ENCODE results near the gene SLCO1C1.

Gene SLCO1C1

DNA sequence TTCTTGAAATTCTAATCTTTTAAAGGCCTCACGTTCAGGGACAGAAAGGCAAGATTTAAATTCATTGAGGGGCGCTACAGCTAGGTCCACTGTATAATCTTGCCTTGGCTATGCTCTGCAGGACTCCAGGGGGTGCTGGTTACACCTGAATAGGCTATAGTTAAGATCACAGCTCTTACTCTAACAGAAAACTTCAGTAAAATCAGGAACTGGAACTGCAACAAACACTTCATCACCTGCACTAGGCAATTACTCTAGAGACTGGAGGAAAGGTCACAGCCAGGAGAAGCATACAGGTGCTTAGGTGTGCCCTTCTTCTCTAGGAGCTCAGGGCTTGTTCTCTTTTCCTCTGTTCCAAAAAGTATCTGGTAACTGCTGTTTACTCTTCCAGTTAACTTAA lies 20.9 kb downstream of the SLCO1C1 start:
- no peaks in the 10 kb centered on the region for H3K36me3 ChIP-seq (ENCODE audit: control insufficient read depth in 2 of 2, insufficient read depth in 1 of 2, low read length in 2 of 2)
- H3K4me3 ChIP-seq (ENCODE audit: low read depth, low read length) = no peak overlapping the region
- ChIA-PET CTCF (interaction anchor here (0.7 to 0.8 kb wide), 2 partner anchors 453 to 1592 kb away, joined by 3 to 4 read pairs; no protein-coding TSS in a partner anchor), POLR2A (no interaction called here)
- no peak for TF ChIP-seq REPIN1 (tag by site-specific recombination; IDR thresholded peaks at IDR 0.05; ENCODE audit: low read depth)
- TF ChIP-seq ZNF140 (tag by site-specific recombination; IDR thresholded peaks at IDR 0.05) = no peak
- TF ChIP-seq GLIS1 (tag by site-specific recombination; IDR thresholded peaks at IDR 0.05) = no peak
- no peak for TF ChIP-seq ZNF529 (tag by site-specific recombination; IDR thresholded peaks at IDR 0.05; ENCODE audit: insufficient replicate concordance)
- TF ChIP-seq GLI4 (tag by site-specific recombination; IDR thresholded peaks at IDR 0.05) = no peak
- no peak for TF ChIP-seq RBAK (tag by site-specific recombination; IDR thresholded peaks at IDR 0.05)
- H3K27ac ChIP-seq (ENCODE audit: extremely low read depth, low read depth, low read length) = no peak overlapping the region
- H3K9me3 ChIP-seq (ENCODE audit: control insufficient read depth, insufficient read depth, low read depth, low read length) = no peaks in the 10 kb centered on the region
- H3K4me1 ChIP-seq (ENCODE audit: control insufficient read depth, insufficient read depth, low read length) = no peaks in the 10 kb centered on the region

DNA sequence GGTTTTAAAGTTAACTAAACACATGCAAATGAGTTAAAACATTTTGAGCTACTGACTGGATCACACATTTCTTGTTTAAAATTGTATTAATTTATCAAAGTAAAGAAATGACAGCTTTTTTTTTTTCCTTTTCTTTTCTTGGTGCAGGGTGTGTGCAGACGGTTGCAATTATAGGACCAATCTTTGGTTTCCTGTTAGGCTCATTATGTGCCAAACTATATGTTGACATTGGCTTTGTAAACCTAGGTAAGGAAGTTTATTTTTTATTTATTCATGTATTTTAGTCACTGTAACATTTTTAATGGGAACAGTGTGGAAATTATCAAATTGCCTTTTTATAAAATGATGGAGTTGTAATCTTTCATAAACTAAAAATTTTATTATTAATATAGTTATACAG lies 21.9 kb downstream of the SLCO1C1 start:
- TF ChIP-seq ZNF140 (tag by site-specific recombination; IDR thresholded peaks at IDR 0.05) (no peak), FEZF1 (tag by site-specific recombination; IDR thresholded peaks at IDR 0.05) (no peak), ZBTB21 (tag by site-specific recombination; IDR thresholded peaks at IDR 0.05) (no peak), ZNF37A (tag by site-specific recombination; IDR thresholded peaks at IDR 0.05) (no peak), HOXC10 (CRISPR knock-in tag; IDR thresholded peaks at IDR 0.05) (no peak), ZNF394 (tag by site-specific recombination; IDR thresholded peaks at IDR 0.05; ENCODE audit: borderline replicate concordance) (no peak), SETDB1 (IDR thresholded peaks at IDR 0.05; ENCODE audit: insufficient read length, low read length) (no peak), ZNF184 (tag by site-specific recombination; IDR thresholded peaks at IDR 0.05) (no peak), ZNF626 (tag by site-specific recombination; IDR thresholded peaks at IDR 0.05) (no peak), ZBTB1 (tag by site-specific recombination; IDR thresholded peaks at IDR 0.05) (no peak), ZNF292 (tag by site-specific recombination; IDR thresholded peaks at IDR 0.05; ENCODE audit: borderline replicate concordance, low read depth) (no peak), ZNF561 (tag by site-specific recombination; IDR thresholded peaks at IDR 0.05; ENCODE audit: borderline replicate concordance) (no peak), OSR2 (tag by site-specific recombination; IDR thresholded peaks at IDR 0.05) (no peak), ZNF169 (tag by site-specific recombination; IDR thresholded peaks at IDR 0.05) (no peak), ZNF426 (tag by site-specific recombination; IDR thresholded peaks at IDR 0.05) (no peak)
- TF ChIP-seq, protein P1, sequence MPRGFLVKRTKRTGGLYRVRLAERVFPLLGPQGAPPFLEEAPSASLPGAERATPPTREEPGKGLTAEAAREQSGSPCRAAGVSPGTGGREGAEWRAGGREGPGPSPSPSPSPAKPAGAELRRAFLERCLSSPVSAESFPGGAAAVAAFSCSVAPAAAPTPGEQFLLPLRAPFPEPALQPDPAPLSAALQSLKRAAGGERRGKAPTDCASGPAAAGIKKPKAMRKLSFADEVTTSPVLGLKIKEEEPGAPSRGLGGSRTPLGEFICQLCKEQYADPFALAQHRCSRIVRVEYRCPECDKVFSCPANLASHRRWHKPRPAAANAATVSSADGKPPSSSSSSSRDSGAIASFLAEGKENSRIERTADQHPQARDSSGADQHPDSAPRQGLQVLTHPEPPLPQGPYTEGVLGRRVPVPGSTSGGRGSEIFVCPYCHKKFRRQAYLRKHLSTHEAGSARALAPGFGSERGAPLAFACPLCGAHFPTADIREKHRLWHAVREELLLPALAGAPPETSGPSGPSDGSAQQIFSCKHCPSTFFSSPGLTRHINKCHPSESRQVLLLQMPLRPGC (tag by site-specific recombination; IDR thresholded peaks at IDR 0.05) = no peak
- TF ChIP-seq, protein P2, sequence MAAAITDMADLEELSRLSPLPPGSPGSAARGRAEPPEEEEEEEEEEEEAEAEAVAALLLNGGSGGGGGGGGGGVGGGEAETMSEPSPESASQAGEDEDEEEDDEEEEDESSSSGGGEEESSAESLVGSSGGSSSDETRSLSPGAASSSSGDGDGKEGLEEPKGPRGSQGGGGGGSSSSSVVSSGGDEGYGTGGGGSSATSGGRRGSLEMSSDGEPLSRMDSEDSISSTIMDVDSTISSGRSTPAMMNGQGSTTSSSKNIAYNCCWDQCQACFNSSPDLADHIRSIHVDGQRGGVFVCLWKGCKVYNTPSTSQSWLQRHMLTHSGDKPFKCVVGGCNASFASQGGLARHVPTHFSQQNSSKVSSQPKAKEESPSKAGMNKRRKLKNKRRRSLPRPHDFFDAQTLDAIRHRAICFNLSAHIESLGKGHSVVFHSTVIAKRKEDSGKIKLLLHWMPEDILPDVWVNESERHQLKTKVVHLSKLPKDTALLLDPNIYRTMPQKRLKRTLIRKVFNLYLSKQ (tag by site-specific recombination; IDR thresholded peaks at IDR 0.05; ENCODE audit: borderline replicate concordance) = no peak
- H3K4me1 ChIP-seq (ENCODE audit: control insufficient read depth, insufficient read depth, low read length) = no peaks in the 10 kb centered on the region
- no peaks in the 10 kb centered on the region for H3K36me3 ChIP-seq (ENCODE audit: control insufficient read depth in 2 of 2, insufficient read depth in 1 of 2, low read length in 2 of 2)
- no peaks in the 10 kb centered on the region for H3K9me3 ChIP-seq (ENCODE audit: control insufficient read depth, insufficient read depth, low read depth, low read length)
- no peak overlapping the region for H3K27ac ChIP-seq (ENCODE audit: extremely low read depth, low read depth, low read length)
- ChIA-PET CTCF (interaction anchor here (0.7 kb wide), 1 partner anchor 541 kb away, joined by 3 read pairs; no protein-coding TSS in a partner anchor), POLR2A (no interaction called here)
- no peak overlapping the region for H3K4me3 ChIP-seq (ENCODE audit: low read depth, low read length)
